ENCODE measurements around the gene MAF. TPM values are rescaled to one million over a fixed set of nuclear protein-coding genes. Genes with fewer than 3 reads are reported as not detected.

MAF gene
- polyA plus RNA-seq (2011; rRNA removed) (1.5 and 1.7 TPM in 2 replicates), polyA minus RNA-seq (2011; rRNA and poly(A)+ RNA removed) (1.8 and 2.3 TPM in 2 replicates)

DNA sequence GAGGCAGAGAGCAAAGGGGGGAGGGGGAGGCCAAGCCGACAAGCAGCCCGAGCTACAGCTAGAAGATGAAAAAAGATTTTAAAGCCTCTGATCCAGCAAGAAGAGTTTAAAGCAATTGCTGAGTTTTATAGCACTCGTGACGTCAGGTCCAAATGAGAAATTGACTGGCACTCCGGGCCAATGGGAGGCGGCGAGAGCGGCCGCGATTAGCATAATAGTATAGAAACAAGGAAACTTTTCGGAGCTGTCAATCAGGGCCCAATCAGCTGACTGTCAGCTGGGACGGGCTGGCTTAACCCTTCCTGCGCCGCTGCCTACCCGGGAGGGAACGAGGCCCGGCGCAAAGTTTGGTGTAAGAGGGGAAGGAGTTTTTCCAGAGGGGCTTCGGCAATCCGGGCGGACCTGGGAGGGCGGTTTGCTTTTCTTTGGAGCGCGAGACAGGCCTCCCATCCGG lies at the start of gene MAF:
Gene MAF, minus strand, starts transcription at position 100 of the 454 bp plus-strand sequence. CDS start 835 bp downstream, outside the sequence.
- POLR2A ChIA-PET = no interaction called here
- no peak for TF ChIP-seq CTCF (IDR thresholded peaks at IDR 0.05; ENCODE audit: insufficient read depth, low read depth, low read length)
- peak; percentile 59 for DNase-seq (ENCODE audit: low read depth)
- peak within 1 kb of the TSS; percentile 56 for H3K4me3 ChIP-seq (ENCODE audit: low read depth, low read length)
- H3K27me3 ChIP-seq (ENCODE audit: control insufficient read depth, insufficient read depth, low read length) = no peaks in the 10 kb centered on the region
- H3K36me3 ChIP-seq (ENCODE audit: control insufficient read depth, insufficient read depth, low read length) = no peaks in the 10 kb centered on the region
- CTCF ChIA-PET = interaction anchor here (0.7 to 3.0 kb wide), 10 partner anchors 13 to 1476 kb away, joined by 3 to 8 read pairs (median 4); no protein-coding TSS in a partner anchor

DNA sequence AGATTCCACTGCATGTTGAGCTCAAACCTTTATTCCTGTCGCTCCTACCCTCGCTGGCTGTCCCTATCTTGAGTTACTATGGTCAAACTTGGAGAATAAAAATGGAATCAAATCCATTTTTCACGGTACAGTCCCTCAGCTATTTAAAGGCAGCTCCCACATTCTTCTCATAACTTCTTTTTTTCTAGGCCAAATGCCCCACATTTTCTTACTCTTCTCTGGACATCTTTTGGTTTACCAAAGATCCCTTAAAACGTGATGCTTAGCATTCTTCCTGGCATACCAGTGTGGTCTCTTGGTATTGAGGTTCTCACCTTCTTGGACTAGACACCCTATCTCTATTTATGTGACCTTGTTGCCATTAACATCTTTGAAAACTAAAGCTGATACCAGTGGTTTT lies 48.3 kb upstream of the MAF start:
- H3K36me3 ChIP-seq (ENCODE audit: control insufficient read depth, insufficient read depth, low read length) = no peaks in the 10 kb centered on the region
- H3K4me3 ChIP-seq (ENCODE audit: low read depth, low read length) = no peak overlapping the region
- ChIA-PET POLR2A (no interaction called here), CTCF (interaction anchor here (1.6 kb wide), 1 partner anchor 47 kb away, joined by 4 read pairs; no protein-coding TSS in a partner anchor)
- no peak for TF ChIP-seq CTCF (IDR thresholded peaks at IDR 0.05; ENCODE audit: insufficient read depth, low read depth, low read length)
- no peaks in the 10 kb centered on the region for H3K27me3 ChIP-seq (ENCODE audit: control insufficient read depth, insufficient read depth, low read length)
- DNase-seq (ENCODE audit: low read depth) = no peak

DNA sequence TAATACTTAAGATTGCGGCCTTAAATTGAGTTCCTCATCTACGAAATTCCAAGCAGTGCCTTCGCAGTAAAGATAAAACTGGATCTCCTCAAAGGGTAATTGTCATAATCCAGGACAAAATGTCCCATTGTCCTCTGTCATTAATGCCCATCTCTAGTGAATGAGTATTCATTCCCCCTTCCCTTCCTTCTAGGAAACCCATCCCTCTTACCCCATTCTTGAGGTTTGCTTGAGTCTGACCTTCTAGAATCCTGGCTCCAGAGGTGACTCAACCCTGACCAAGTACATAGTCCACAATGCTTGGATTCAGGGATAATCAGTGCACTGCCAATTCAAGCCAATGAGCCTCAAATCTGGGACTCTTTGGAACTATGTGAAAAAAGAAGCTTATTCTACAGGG lies 47.0 kb upstream of the MAF start:
- no peaks in the 10 kb centered on the region for H3K36me3 ChIP-seq (ENCODE audit: control insufficient read depth, insufficient read depth, low read length)
- no peak for TF ChIP-seq CTCF (IDR thresholded peaks at IDR 0.05; ENCODE audit: insufficient read depth, low read depth, low read length)
- H3K4me3 ChIP-seq (ENCODE audit: low read depth, low read length) = no peak overlapping the region
- no peaks in the 10 kb centered on the region for H3K27me3 ChIP-seq (ENCODE audit: control insufficient read depth, insufficient read depth, low read length)
- no peak for DNase-seq (ENCODE audit: low read depth)
- ChIA-PET CTCF (no interaction called here), POLR2A (no interaction called here)

DNA sequence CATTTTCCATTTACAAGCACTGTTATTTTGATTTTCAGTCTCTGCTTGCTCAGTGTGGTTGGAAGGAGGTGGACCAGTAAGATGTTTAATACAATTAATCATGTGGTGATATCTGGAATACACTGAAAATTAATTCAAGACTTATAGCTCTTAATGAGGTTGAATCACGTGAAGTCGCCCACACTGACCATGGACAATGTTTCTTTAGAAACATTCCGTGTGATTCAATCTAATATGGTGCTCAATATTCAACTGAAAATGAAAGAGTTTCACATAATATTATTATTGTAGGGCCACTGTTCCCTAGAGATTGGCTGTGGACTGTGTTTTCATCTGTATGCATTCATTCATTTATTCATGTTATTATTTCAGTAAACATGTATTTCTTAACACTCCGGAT lies 45.2 kb upstream of the MAF start:
- CTCF ChIA-PET = interaction anchor here (1.1 kb wide), 1 partner anchor 27 kb away, joined by 3 read pairs; no protein-coding TSS in a partner anchor
- Histone ChIP-seq H3K4me3 (ENCODE audit: low read depth, low read length) (no peak overlapping the region), H3K27me3 (ENCODE audit: control insufficient read depth, insufficient read depth, low read length) (no peaks in the 10 kb centered on the region), H3K36me3 (ENCODE audit: control insufficient read depth, insufficient read depth, low read length) (no peaks in the 10 kb centered on the region)
- TF ChIP-seq CTCF (IDR thresholded peaks at IDR 0.05; ENCODE audit: insufficient read depth, low read depth, low read length) = no peak
- POLR2A ChIA-PET = no interaction called here
- DNase-seq (ENCODE audit: low read depth) = no peak

DNA sequence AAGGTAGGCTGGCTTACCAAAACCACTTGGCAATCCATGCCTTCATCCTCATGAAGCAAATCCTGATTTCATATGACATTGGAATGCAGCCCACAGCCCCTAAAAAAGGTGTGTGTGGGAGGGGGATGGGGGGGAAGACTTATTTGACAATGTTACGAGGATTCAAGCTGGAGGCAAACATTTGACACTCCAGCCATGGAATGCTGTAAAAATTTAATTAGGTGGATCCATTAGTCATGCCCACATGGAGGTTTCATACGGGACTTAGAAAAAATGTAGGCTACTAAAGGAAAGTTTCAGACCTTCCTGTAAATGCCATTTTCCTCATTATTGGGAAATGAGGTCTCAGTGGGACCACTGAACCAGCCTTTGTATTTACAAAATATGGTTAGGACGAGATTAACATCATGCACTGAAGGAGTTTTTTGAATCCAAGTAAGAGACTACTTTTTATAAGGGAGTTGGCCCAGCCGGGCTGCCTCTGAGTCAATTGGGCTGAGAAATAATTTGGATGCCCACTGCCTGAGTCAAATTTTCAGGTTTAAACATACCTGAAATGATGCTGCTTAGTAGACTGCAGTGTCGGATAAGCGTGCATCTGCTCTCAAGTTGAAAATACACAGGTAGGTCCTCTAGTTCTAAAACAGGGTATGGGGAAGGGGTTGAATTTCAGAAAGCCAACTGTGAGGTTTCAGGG lies 44.6 kb upstream of the MAF start:
- TF ChIP-seq CTCF (IDR thresholded peaks at IDR 0.05; ENCODE audit: insufficient read depth, low read depth, low read length) = no peak
- ChIA-PET POLR2A (no interaction called here), CTCF (no interaction called here)
- H3K36me3 ChIP-seq (ENCODE audit: control insufficient read depth, insufficient read depth, low read length) = no peaks in the 10 kb centered on the region
- no peaks in the 10 kb centered on the region for H3K27me3 ChIP-seq (ENCODE audit: control insufficient read depth, insufficient read depth, low read length)
- peak; percentile 29 for DNase-seq (ENCODE audit: low read depth)
- H3K4me3 ChIP-seq (ENCODE audit: low read depth, low read length) = no peak overlapping the region

Data from BJ (cell line).